Erythroblast (primary cell): ENCODE measurements around the gene PLAGL1.

Source experiments
- GATA1 ChIP-seq: IDR thresholded peaks from 2 replicates; pipeline ENCODE4 v1.6.1; 2011; ENCODE audit warnings: low read depth, mild to moderate bottlenecking, control low read depth, low read length, moderate library complexity
- POLR2A ChIP-seq: IDR thresholded peaks from 2 replicates; pipeline ENCODE4 v1.6.1; 2011; ENCODE audit warnings: mild to moderate bottlenecking, low read length

GRCh38 chr6:143957679-143958274 lies 50.3 kb downstream of the PLAGL1 start:
- no peak for TF ChIP-seq POLR2A
- TF ChIP-seq GATA1, result no peak
